Testis (tissue), 3 donors: ENCODE results near the gene EFEMP2. TPM values are rescaled to one million over a fixed set of nuclear protein-coding genes. Genes with fewer than 3 reads are reported as not detected.

Experiments
- DNase-seq: peaks from one replicate; pipeline ENCODE4 v3.0.0-alpha.2; 2019
- H3K27ac ChIP-seq, 2 donors: fragments of 200-600 bp; sonication (generic); one replicate each; pipeline ENCODE4 v1.5.1; 2019
- H3K27me3 ChIP-seq: fragments of 200-600 bp; sonication (generic); one replicate; pipeline ENCODE4 v1.5.1; 2019
- H3K36me3 ChIP-seq: fragments of 200-600 bp; sonication (generic); one replicate; pipeline ENCODE4 v1.5.1; 2017; ENCODE audit warnings: low read depth; ENCODE audit errors: missing control alignments
- H3K4me1 ChIP-seq: fragments of 200-600 bp; sonication (generic); one replicate; pipeline ENCODE4 v1.5.1; 2019
- H3K4me3 ChIP-seq, 2 donors: fragments of 200-600 bp; sonication (generic); one replicate each; pipeline ENCODE4 v1.5.1; 2017 to 2019
- H3K9me3 ChIP-seq: fragments of 200-600 bp; sonication (generic); one replicate; pipeline ENCODE4 v1.5.1; 2017
- CTCF ChIP-seq, 3 experiments: fragments of 450-650 bp in 2 of 3; fragments of 200-600 bp in 1 of 3; sonication (generic) in 1 of 3; IDR thresholded peaks; one replicate each; pipeline ENCODE4 v1.5.1; 2016 to 2019; ENCODE audit warnings: antibody characterized with exemption in 3 of 3, mild to moderate bottlenecking in 2 of 3, moderate library complexity in 1 of 3
- POLR2A ChIP-seq: fragments of 450-650 bp; IDR thresholded peaks from one replicate; pipeline ENCODE4 v1.6.1; 2017; ENCODE audit warnings: antibody characterized with exemption, mild to moderate bottlenecking, moderate library complexity
- WGBS, 2 donors: methylation state at CpG; one replicate each; pipeline ENCODE4 v1.1.5; 2018; 5-methylcytosine and 5-hydroxymethylcytosine counted together
- intact Hi-C: fragments of 100-400 bp; cut with DNase I; formaldehyde crosslinking; loops from one replicate; pipeline ENCODE4 v1.15.1; 2023; ENCODE audit warnings: low total_unique reads
- polyA plus RNA-seq: library from polyadenylated mRNA; stranded (reverse); fragments of 350-450 nt; fragmentation: Illumina TruSeq; extraction: RNeasy Lipid Tissue Mini Kit (QIAGEN cat#74804); gene quantifications from one replicate; pipeline ENCODE4 v1.2.3, GENCODE V29; 2014; ENCODE audit warnings: low read depth, low replicate concordance; ENCODE audit not compliant: insufficient read depth
- total RNA-seq, 2 donors: library from RNA; depleted of rRNA; stranded (reverse); fragments of >200 nt; gene quantifications; one replicate each; pipeline ENCODE4 v1.2.3, GENCODE V29; 2016

The EFEMP2 gene
- total and polyA plus RNA-seq, 3 donors from 2014 or later: 47.4 to 100 (median 52.4) TPM

- Histone ChIP-seq H3K27ac (peak overlapping the region; percentile 88 to 97), H3K9me3 (no peaks in the 10 kb centered on the region), H3K27me3 (no peaks in the 10 kb centered on the region), H3K36me3 (no peaks in the 10 kb centered on the region), H3K4me3 (peak overlapping the region; percentile 85 to 98), H3K4me1 (peaks cover 44% of the 10 kb centered on the region)
- intact Hi-C loops: no loop called here
- peak; percentile 54 for DNase-seq
- 0% methylated on average over 60 of the region's 60 CpGs; no CpG with 5 or more reads in 1 of the 2 donors for WGBS, 2 donors
- TF ChIP-seq POLR2A (no peak), CTCF (IDR thresholded peaks at IDR 0.05) (no peak)
Measured at GRCh38 chr11:65919573-65920371, 47.2 kb upstream of the EFEMP2 start.

GRCh38 chr11:65919141-65919572, 46.6 kb upstream of the EFEMP2 start, which contains the start of gene DRAP1:
DRAP1 (plus strand) TSS chr11:65919426; CDS start chr11:65919502, 76 bp downstream.
- H3K27me3 ChIP-seq: no peaks in the 10 kb centered on the region
- intact Hi-C loops: no loop called here
- H3K36me3 ChIP-seq: no peaks in the 10 kb centered on the region
- 1% methylated on average over 53 of the region's 59 CpGs; no CpG with 5 or more reads in 1 of the 2 donors for WGBS, 2 donors
- TF ChIP-seq CTCF (IDR thresholded peaks at IDR 0.05): no peak
- no peak for TF ChIP-seq POLR2A
- H3K9me3 ChIP-seq: no peaks in the 10 kb centered on the region
- DNase-seq: peak; percentile 99
- H3K4me3 ChIP-seq: peak within 1 kb of the TSS; percentile 98 to 100
- peak within 1 kb of the TSS; percentile 88 to 97 for H3K27ac ChIP-seq
- peaks cover 45% of the 10 kb centered on the region for H3K4me1 ChIP-seq

GRCh38 chr11:65918211-65919140, 45.9 kb upstream of the EFEMP2 start, which contains the start of gene C11orf68:
C11orf68 (minus strand) TSS chr11:65919062; CDS start chr11:65919031, 31 bp downstream.
- TF ChIP-seq CTCF (IDR thresholded peaks at IDR 0.05): no peak
- TF ChIP-seq POLR2A: no peak
- 3 to 16% methylated on average over 4 to 42 of the region's 77 CpGs for WGBS, 2 donors
- Histone ChIP-seq H3K4me3 (peak within 1 kb of the TSS; percentile 98 to 100), H3K4me1 (peaks cover 45% of the 10 kb centered on the region), H3K27ac (peak within 1 kb of the TSS; percentile 88 to 97), H3K27me3 (no peaks in the 10 kb centered on the region), H3K36me3 (no peaks in the 10 kb centered on the region), H3K9me3 (no peaks in the 10 kb centered on the region)
- DNase-seq: peak; percentile 43
- intact Hi-C loops: no loop called here

GRCh38 chr11:65917434-65918210, 45.0 kb upstream of the EFEMP2 start:
- Histone ChIP-seq H3K27ac (peak overlapping the region; percentile 80 to 97), H3K4me1 (peaks cover 45% of the 10 kb centered on the region), H3K9me3 (no peaks in the 10 kb centered on the region), H3K4me3 (peak overlapping the region; percentile 98 to 100), H3K27me3 (no peaks in the 10 kb centered on the region), H3K36me3 (no peaks in the 10 kb centered on the region)
- 65 to 68% methylated on average over 8 to 35 of the region's 35 CpGs for WGBS, 2 donors
- intact Hi-C loops: no loop called here
- no peak for TF ChIP-seq POLR2A
- no peak for TF ChIP-seq CTCF (IDR thresholded peaks at IDR 0.05)
- DNase-seq: no peak
